ENCODE measurements around the gene DLL1.

DNA sequence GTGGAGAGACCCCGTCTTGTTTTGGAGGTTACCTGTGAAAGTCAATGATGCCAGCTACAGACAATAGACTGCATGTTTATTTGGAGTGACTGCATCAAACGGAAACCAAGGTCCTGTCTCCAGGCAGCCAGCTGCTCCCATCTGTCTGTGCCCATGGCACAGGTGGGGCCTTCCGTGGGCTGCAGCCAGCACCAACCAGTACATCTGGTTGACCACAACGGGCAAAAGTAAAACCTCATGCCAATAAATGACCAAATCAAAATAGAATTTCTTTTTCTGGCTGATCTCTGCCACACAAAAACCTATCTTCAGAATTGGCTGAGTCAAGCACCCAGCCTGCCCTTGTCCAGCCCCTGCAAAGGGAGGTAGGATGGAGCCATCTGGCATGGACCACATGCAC lies 33.5 kb downstream of the DLL1 start:
- no peak for TF ChIP-seq POLR2A (IDR thresholded peaks at IDR 0.05)
- TF ChIP-seq, protein P1, sequence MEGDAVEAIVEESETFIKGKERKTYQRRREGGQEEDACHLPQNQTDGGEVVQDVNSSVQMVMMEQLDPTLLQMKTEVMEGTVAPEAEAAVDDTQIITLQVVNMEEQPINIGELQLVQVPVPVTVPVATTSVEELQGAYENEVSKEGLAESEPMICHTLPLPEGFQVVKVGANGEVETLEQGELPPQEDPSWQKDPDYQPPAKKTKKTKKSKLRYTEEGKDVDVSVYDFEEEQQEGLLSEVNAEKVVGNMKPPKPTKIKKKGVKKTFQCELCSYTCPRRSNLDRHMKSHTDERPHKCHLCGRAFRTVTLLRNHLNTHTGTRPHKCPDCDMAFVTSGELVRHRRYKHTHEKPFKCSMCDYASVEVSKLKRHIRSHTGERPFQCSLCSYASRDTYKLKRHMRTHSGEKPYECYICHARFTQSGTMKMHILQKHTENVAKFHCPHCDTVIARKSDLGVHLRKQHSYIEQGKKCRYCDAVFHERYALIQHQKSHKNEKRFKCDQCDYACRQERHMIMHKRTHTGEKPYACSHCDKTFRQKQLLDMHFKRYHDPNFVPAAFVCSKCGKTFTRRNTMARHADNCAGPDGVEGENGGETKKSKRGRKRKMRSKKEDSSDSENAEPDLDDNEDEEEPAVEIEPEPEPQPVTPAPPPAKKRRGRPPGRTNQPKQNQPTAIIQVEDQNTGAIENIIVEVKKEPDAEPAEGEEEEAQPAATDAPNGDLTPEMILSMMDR (IDR thresholded peaks at IDR 0.05), result no peak
